Activated naive CD8-positive, alpha-beta T cell treated with anti-CD3 and anti-CD28 coated beads, Interleukin-2, amount 10 ng/mL, durations not matched to agents 7 days and 5 days (primary cell): Measurements from ENCODE around the gene PDE4B. TPM values are rescaled to one million over a fixed set of nuclear protein-coding genes. Genes with fewer than 3 reads are reported as not detected.
"Not testable (repeated sequence)": the region's sequence is repeated elsewhere in the genome, so short reads cannot be mapped to it uniquely, and the experiment has no call there.

Experiments
- ATAC-seq: fragments of 150-1000 bp; cut with Tn5 transposase; one replicate; pipeline ENCODE4 v1.10.0; 2021; ENCODE audit warnings: low read depth, moderate library complexity
- POLR2A ChIA-PET: fragments of 350-600 bp; sonication (Branson Sonifier 250); formaldehyde crosslinking; loops from one replicate; lab custom pipeline; 2021; ENCODE audit warnings: antibody characterized with exemption; lab: Charles Lee
- DNase-seq: peaks from one replicate; pipeline ENCODE4 v3.0.0; 2021
- H3K27ac Mint-ChIP-seq: one replicate; pipeline ENCODE4 v1.8.0; 2022; ENCODE audit warnings: mild to moderate bottlenecking, mixed read lengths
- H3K27me3 Mint-ChIP-seq: one replicate; pipeline ENCODE4 v1.8.0; 2022; ENCODE audit warnings: mild to moderate bottlenecking, moderate library complexity, mixed read lengths
- H3K36me3 Mint-ChIP-seq: one replicate; pipeline ENCODE4 v1.8.0; 2021; ENCODE audit warnings: mild to moderate bottlenecking, mixed read lengths
- H3K4me1 Mint-ChIP-seq: one replicate; pipeline ENCODE4 v1.8.0; 2021; ENCODE audit warnings: mixed read lengths
- H3K4me3 Mint-ChIP-seq: one replicate; pipeline ENCODE4 v1.8.0; 2022; ENCODE audit warnings: mild to moderate bottlenecking, moderate library complexity, mixed read lengths
- H3K9me3 Mint-ChIP-seq: one replicate; pipeline ENCODE4 v1.8.0; 2021; ENCODE audit warnings: mixed read lengths
- total RNA-seq, 2 experiments: library from RNA; stranded (reverse); gene quantifications; one replicate each; pipeline ENCODE4 v1.2.3, GENCODE V29; 2021

The PDE4B gene
- total RNA-seq, 2 experiments from 2014 or later: 36.1 to 40.0 TPM

DNA sequence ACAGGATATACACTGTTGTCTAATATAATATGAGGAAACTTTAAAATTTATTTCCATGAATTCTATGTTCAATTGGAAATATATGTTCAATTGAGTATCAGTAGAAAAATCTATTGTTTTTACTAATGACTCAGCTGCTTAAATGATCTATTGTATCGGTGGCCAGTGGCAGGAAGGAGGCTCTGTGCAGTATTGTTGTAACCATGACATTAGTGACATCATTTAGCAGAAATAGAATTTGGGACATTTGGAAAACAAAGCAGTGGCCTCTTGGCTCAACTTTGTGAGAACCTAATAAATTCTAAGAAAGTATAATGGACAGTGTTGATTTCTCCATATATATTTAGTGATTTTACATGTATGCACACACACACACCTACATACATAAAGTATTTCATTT is 257.4 kb downstream of the PDE4B start:
- Mint-ChIP-seq H3K4me1 (peaks cover 3% of the 10 kb centered on the region), H3K36me3 (no peaks in the 10 kb centered on the region), H3K4me3 (no peak overlapping the region), H3K9me3 (no peaks in the 10 kb centered on the region), H3K27me3 (peaks cover 5% of the 10 kb centered on the region), H3K27ac (no peak overlapping the region)
- no peak for DNase-seq
- POLR2A ChIA-PET: no interaction called here
- ATAC-seq: no peak

- DNase-seq (no peak), ATAC-seq (no peak)
- Mint-ChIP-seq H3K4me3 (no peak overlapping the region), H3K36me3 (no peaks in the 10 kb centered on the region), H3K4me1 (peaks cover 3% of the 10 kb centered on the region), H3K27ac (no peak overlapping the region), H3K9me3 (no peaks in the 10 kb centered on the region), H3K27me3 (peaks cover 5% of the 10 kb centered on the region)
- POLR2A ChIA-PET: no interaction called here
These were observed 257.9 kb downstream of the PDE4B start for GRCh38 chr1:66050633-66051032.

- no peak overlapping the region for H3K27ac Mint-ChIP-seq
- no peak for DNase-seq
- no peak for ATAC-seq
- POLR2A ChIA-PET: no interaction called here
- peaks cover 5% of the 10 kb centered on the region for H3K27me3 Mint-ChIP-seq
- H3K4me3 Mint-ChIP-seq: no peak overlapping the region
- peaks cover 4% of the 10 kb centered on the region for H3K9me3 Mint-ChIP-seq
- no peaks in the 10 kb centered on the region for H3K36me3 Mint-ChIP-seq
- H3K4me1 Mint-ChIP-seq: peaks cover 3% of the 10 kb centered on the region
These were observed 262.4 kb downstream of the PDE4B start for GRCh38 chr1:66055092-66055491.

DNA sequence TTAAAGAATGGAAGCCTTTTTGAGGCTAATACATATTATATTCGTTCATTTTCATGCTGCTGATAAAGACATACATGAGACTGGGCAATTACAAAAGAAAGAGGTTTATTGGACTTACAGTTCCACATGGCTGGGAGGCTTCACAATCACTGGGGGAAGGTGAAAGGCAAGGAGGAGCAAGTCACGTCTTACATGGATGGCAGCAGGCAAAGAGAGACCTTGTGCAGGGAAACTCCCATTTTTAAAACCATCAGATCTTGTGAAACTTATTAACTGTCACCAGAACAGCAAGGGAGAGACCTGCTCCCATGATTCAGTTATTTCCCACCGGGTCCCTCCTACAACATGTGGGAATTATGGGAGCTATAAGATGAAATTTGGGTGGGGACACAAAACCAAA is 264.8 kb downstream of the PDE4B start:
- peaks cover 16% of the 10 kb centered on the region for H3K27me3 Mint-ChIP-seq
- H3K4me1 Mint-ChIP-seq, POLR2A ChIA-PET, H3K36me3 Mint-ChIP-seq, H3K27ac Mint-ChIP-seq, H3K4me3 Mint-ChIP-seq, DNase-seq, ATAC-seq, H3K9me3 Mint-ChIP-seq: not testable (repeated sequence)

- Mint-ChIP-seq H3K4me3 (no peak overlapping the region), H3K27ac (no peak overlapping the region), H3K9me3 (peaks cover 4% of the 10 kb centered on the region), H3K36me3 (no peaks in the 10 kb centered on the region), H3K4me1 (no peaks in the 10 kb centered on the region), H3K27me3 (peaks cover 16% of the 10 kb centered on the region)
- POLR2A ChIA-PET: no interaction called here
- no peak for DNase-seq
- ATAC-seq: no peak
These were observed 265.9 kb downstream of the PDE4B start for GRCh38 chr1:66058558-66058957.

- DNase-seq, H3K27ac Mint-ChIP-seq, H3K9me3 Mint-ChIP-seq, H3K4me3 Mint-ChIP-seq, POLR2A ChIA-PET, ATAC-seq, H3K4me1 Mint-ChIP-seq, H3K36me3 Mint-ChIP-seq: not testable (repeated sequence)
- peaks cover 31% of the 10 kb centered on the region for H3K27me3 Mint-ChIP-seq
These were observed 274.5 kb downstream of the PDE4B start for GRCh38 chr1:66067219-66067618.

DNA sequence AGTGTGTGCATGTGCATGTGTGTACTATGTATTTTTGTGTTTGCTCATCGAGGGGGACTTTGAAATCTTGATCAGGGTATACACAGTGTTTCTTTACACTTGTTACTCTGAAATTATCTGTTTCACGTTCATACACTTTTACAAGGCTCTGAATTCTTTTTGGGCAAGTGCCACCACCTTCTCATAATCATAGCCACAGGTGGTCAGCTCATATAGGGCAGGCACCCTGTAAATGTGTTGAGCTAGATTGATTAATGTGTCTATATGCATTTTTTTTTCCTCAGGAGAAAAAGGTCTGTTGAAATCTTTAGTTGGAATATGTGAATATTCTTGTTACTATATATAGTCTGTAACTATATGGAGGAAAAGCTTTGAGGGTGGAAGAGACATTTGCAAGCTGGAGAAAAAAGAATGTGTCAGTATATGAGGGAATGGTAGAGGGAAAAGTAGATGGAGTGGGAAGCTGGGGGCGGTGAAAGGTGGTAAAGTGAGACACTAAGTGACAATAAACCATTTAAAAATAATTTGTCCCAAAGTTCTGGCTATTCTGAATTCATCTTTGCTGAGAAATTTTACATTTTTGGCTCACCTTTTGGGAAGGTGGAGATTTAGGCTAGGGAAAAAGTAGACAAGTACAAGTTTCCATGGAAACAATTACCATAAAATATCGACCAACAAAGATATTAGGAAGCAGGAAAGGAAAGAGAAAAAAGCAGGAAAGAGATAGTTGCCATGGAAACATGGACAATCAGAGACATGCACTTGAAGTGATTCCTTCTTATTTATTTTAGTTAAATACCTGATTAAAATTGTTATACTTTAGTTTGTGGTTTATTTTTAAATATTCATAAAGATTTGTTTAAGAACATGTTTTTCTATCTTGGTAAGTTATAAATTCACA is 277.5 kb downstream of the PDE4B start:
- H3K4me3 Mint-ChIP-seq: no peak overlapping the region
- H3K36me3 Mint-ChIP-seq: no peaks in the 10 kb centered on the region
- POLR2A ChIA-PET: no interaction called here
- no peak overlapping the region for H3K27ac Mint-ChIP-seq
- no peaks in the 10 kb centered on the region for H3K9me3 Mint-ChIP-seq
- no peaks in the 10 kb centered on the region for H3K4me1 Mint-ChIP-seq
- no peak for ATAC-seq
- H3K27me3 Mint-ChIP-seq: peaks cover 19% of the 10 kb centered on the region
- DNase-seq: no peak

- Mint-ChIP-seq H3K4me3 (no peak overlapping the region), H3K9me3 (no peaks in the 10 kb centered on the region), H3K27me3 (peaks cover 19% of the 10 kb centered on the region), H3K27ac (no peak overlapping the region), H3K4me1 (no peaks in the 10 kb centered on the region), H3K36me3 (no peaks in the 10 kb centered on the region)
- ATAC-seq (no peak), DNase-seq (no peak)
- POLR2A ChIA-PET: no interaction called here
These were observed 280.7 kb downstream of the PDE4B start for GRCh38 chr1:66073388-66073787.

GRCh38 chr1:66074147-66074546 is 281.5 kb downstream of the PDE4B start:
- no peaks in the 10 kb centered on the region for H3K36me3 Mint-ChIP-seq
- POLR2A ChIA-PET: no interaction called here
- ATAC-seq (no peak), DNase-seq (no peak)
- no peak overlapping the region for H3K27ac Mint-ChIP-seq
- peaks cover 18% of the 10 kb centered on the region for H3K27me3 Mint-ChIP-seq
- no peaks in the 10 kb centered on the region for H3K9me3 Mint-ChIP-seq
- no peak overlapping the region for H3K4me3 Mint-ChIP-seq
- H3K4me1 Mint-ChIP-seq: no peaks in the 10 kb centered on the region

DNA sequence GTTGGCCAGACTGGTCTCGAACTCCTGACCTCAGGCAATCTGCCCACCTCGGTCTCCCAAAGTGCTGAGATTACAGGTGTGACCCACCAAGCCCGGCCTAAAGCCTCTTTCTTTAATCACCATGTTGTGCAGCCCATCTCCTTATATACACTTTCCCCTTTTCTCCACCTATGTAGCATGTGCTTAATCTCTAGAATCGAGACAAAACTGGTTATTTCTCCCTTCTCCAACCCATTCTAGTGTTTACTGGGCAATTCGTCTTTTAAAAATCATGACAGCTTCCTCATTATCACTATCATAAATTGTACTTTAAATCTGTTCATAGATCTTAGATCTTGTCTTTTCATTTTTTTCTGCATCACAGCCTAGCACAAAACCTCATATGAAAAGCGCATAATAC is 285.7 kb downstream of the PDE4B start:
- no peaks in the 10 kb centered on the region for H3K4me1 Mint-ChIP-seq
- POLR2A ChIA-PET: no interaction called here
- DNase-seq (no peak), ATAC-seq (no peak)
- H3K27me3 Mint-ChIP-seq: peaks cover 10% of the 10 kb centered on the region
- no peaks in the 10 kb centered on the region for H3K36me3 Mint-ChIP-seq
- H3K4me3 Mint-ChIP-seq: no peak overlapping the region
- H3K27ac Mint-ChIP-seq: no peak overlapping the region
- no peaks in the 10 kb centered on the region for H3K9me3 Mint-ChIP-seq

GRCh38 chr1:66083003-66083402 is 290.3 kb downstream of the PDE4B start:
- Mint-ChIP-seq H3K4me1 (no peaks in the 10 kb centered on the region), H3K4me3 (no peak overlapping the region), H3K9me3 (no peaks in the 10 kb centered on the region), H3K36me3 (no peaks in the 10 kb centered on the region), H3K27ac (no peak overlapping the region), H3K27me3 (peaks cover 9% of the 10 kb centered on the region)
- POLR2A ChIA-PET: no interaction called here
- DNase-seq: no peak
- ATAC-seq: no peak

DNA sequence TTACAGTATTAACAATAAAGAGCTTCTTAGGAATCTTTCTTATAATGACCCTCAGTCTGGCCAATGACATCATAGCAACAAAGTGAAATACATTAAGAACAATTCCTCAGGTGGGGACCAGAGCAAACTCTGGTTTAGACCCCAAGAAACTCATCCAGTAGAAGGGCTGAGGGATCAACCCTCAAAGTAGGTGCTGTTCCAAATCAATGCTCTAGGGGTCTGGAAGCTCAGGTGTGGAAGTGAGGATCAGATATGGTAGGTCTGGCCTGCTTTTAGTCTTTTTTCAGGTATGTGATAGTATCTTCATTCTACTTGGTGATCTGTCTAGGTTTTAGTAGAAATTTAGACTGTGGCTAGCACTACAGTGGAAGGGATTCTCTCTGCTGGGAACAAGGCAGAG is 291.7 kb downstream of the PDE4B start:
- ATAC-seq: no peak
- no peak for DNase-seq
- POLR2A ChIA-PET: no interaction called here
- no peak overlapping the region for H3K27ac Mint-ChIP-seq
- H3K27me3 Mint-ChIP-seq: peaks cover 13% of the 10 kb centered on the region
- H3K36me3 Mint-ChIP-seq: no peaks in the 10 kb centered on the region
- no peak overlapping the region for H3K4me3 Mint-ChIP-seq
- no peaks in the 10 kb centered on the region for H3K9me3 Mint-ChIP-seq
- H3K4me1 Mint-ChIP-seq: no peaks in the 10 kb centered on the region

- no peak overlapping the region for H3K4me3 Mint-ChIP-seq
- no peaks in the 10 kb centered on the region for H3K9me3 Mint-ChIP-seq
- ATAC-seq (no peak), DNase-seq (no peak)
- no peaks in the 10 kb centered on the region for H3K4me1 Mint-ChIP-seq
- H3K36me3 Mint-ChIP-seq: no peaks in the 10 kb centered on the region
- peaks cover 13% of the 10 kb centered on the region for H3K27me3 Mint-ChIP-seq
- POLR2A ChIA-PET: no interaction called here
- no peak overlapping the region for H3K27ac Mint-ChIP-seq
These were observed 292.9 kb downstream of the PDE4B start for GRCh38 chr1:66085600-66085999.

DNA sequence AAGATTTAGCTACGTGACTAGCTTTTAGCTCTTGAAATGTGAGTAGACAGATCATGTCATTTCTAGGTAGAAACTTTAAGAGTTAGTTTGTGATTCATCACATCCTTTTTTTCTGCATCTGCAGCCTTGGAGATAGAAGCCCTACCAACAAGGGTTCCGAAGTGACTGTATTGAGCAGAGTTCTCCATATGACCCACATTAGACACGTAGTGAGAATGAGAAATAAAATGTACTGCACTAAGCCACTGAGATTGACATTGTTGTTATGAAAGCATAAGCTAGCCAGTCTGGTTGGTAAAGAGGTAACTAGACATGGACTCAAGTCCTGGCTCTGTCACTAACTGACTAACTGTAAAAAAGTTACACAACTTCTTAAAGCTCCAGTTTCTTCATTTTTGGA is 296.1 kb downstream of the PDE4B start:
- ATAC-seq (no peak), DNase-seq (no peak)
- peaks cover 7% of the 10 kb centered on the region for H3K27me3 Mint-ChIP-seq
- H3K36me3 Mint-ChIP-seq: no peaks in the 10 kb centered on the region
- peaks cover 10% of the 10 kb centered on the region for H3K4me1 Mint-ChIP-seq
- no peak overlapping the region for H3K27ac Mint-ChIP-seq
- POLR2A ChIA-PET: no interaction called here
- H3K9me3 Mint-ChIP-seq: no peaks in the 10 kb centered on the region
- H3K4me3 Mint-ChIP-seq: no peak overlapping the region
